ENCODE measurements around the gene TNMD.

GRCh38 chrX:100609591-100609990 lies 24.9 kb downstream of the TNMD start:
- TF ChIP-seq CTCF (IDR thresholded peaks at IDR 0.05) (no peak), POLR2A (IDR thresholded peaks at IDR 0.05) (no peak)

Data from thyroid gland (tissue), 4 donors.